ENCODE data around the gene WDR55. TPM values are rescaled to one million over a fixed set of nuclear protein-coding genes. Genes with fewer than 3 reads are reported as not detected.

Gene WDR55
- total RNA-seq, 4 donors from 2014 or later, result 24.2 to 29.5 (median 25.4) TPM

- no peak for TF ChIP-seq POLR2A (IDR thresholded peaks at IDR 0.05)
- no peak for TF ChIP-seq CTCF (IDR thresholded peaks at IDR 0.05)
- H3K27me3 ChIP-seq, result no peaks in the 10 kb centered on the region
- DNase-seq, result no peak
- H3K9me3 ChIP-seq, result no peaks in the 10 kb centered on the region
- H3K36me3 ChIP-seq, result peaks cover 13 to 100% (median 26%) of the 10 kb centered on the region in 3 donors
- H3K4me1 ChIP-seq, result no peaks in the 10 kb centered on the region
- 97 to 98% methylated on average over 6 to 7 of the region's 7 CpGs for WGBS, 2 donors
- intact Hi-C loops (cut with DNase I), result no loop called here
- H3K4me3 ChIP-seq, result no peak overlapping the region
- H3K27ac ChIP-seq, result no peak overlapping the region
These were observed 14.3 kb downstream of the WDR55 start for GRCh38 chr5:140678993-140679392.

- Histone ChIP-seq H3K27ac (peak overlapping the region; percentile 85 to 95 (median 89)), H3K27me3 (no peaks in the 10 kb centered on the region), H3K36me3 (peaks cover 16 to 59% (median 19%) of the 10 kb centered on the region in 3 donors), H3K9me3 (no peaks in the 10 kb centered on the region), H3K4me3 (peak overlapping the region; percentile 72 to 86 (median 84)), H3K4me1 (peaks cover 4 to 49% (median 22%) of the 10 kb centered on the region in 3 donors)
- WGBS, 2 donors, result 39 to 50% methylated on average over 8 of the region's 8 CpGs
- TF ChIP-seq CTCF (IDR thresholded peaks at IDR 0.05) (no peak), POLR2A (IDR thresholded peaks at IDR 0.05) (no peak)
- no peak for DNase-seq
- intact Hi-C loops (cut with DNase I), result no loop called here
These were observed 25.8 kb downstream of the WDR55 start for GRCh38 chr5:140690376-140690932.

- 0 to 1% methylated on average over 24 to 33 of the region's 61 CpGs for WGBS, 2 donors
- Histone ChIP-seq H3K4me1 (peaks cover 4 to 49% (median 22%) of the 10 kb centered on the region in 3 donors), H3K27me3 (no peaks in the 10 kb centered on the region), H3K4me3 (peak within 1 kb of the TSS; percentile 72 to 86 (median 84)), H3K27ac (peak within 1 kb of the TSS; percentile 85 to 95 (median 89)), H3K36me3 (peaks cover 23 to 59% (median 23%) of the 10 kb centered on the region in 3 donors), H3K9me3 (no peaks in the 10 kb centered on the region)
- intact Hi-C loops (cut with DNase I), result no loop called here
- peak in 2 of 4 donors; percentile 34 to 47 for TF ChIP-seq POLR2A (IDR thresholded peaks at IDR 0.05)
- peak in 1 of 6 experiments; percentile 23 for TF ChIP-seq CTCF (IDR thresholded peaks at IDR 0.05)
- DNase-seq, result peak; percentile 55
These were observed 26.5 kb downstream of the WDR55 start, which contains the start of the genes HARS1 and HARS2 for GRCh38 chr5:140690941-140691924. Gene HARS1, minus strand, starts transcription at chr5:140691370. Its CDS starts 66 bp downstream, at chr5:140691304. Gene HARS2, plus strand, starts transcription at chr5:140691455. Its CDS starts 194 bp downstream, at chr5:140691649.

- Histone ChIP-seq H3K4me1 (peaks cover 4 to 42% (median 22%) of the 10 kb centered on the region in 3 donors), H3K4me3 (no peak overlapping the region), H3K36me3 (peaks cover 38 to 68% (median 42%) of the 10 kb centered on the region in 3 donors), H3K9me3 (no peaks in the 10 kb centered on the region), H3K27ac (no peak overlapping the region), H3K27me3 (no peaks in the 10 kb centered on the region)
- no peak for DNase-seq
- TF ChIP-seq POLR2A (IDR thresholded peaks at IDR 0.05), result no peak
- TF ChIP-seq CTCF (IDR thresholded peaks at IDR 0.05), result no peak
- 53 to 64% methylated on average over 5 of the region's 5 CpGs for WGBS, 2 donors
- intact Hi-C loops (cut with DNase I), result no loop called here
These were observed 29.6 kb downstream of the WDR55 start for GRCh38 chr5:140694276-140694675.

All from esophagus squamous epithelium (tissue), 5 donors.